H1 (cell line): Measurements from ENCODE around the gene KIF26B.

ENCODE experiments used
- CTCF ChIP-seq, 3 experiments: IDR thresholded peaks; 1 replicate in 2 of 3; 2 replicates in 1 of 3; pipeline versions ENCODE4 v1.5.1 to v1.6.1; 2011; ENCODE audit warnings: low read length in 3 of 3, mild to moderate bottlenecking in 3 of 3, inconsistent platforms in 2 of 3, low read depth in 1 of 3, moderate library complexity in 1 of 3; ENCODE audit not compliant: insufficient read depth in 1 of 3; ENCODE audit errors: control extremely low read depth in 1 of 3
- SIN3A ChIP-seq, 2 experiments: IDR thresholded peaks in 1 of 2; conservative IDR thresholded peaks in 1 of 2; 2 replicates each; pipeline ENCODE4 v1.6.1; 2011 to 2012; ENCODE audit warnings: low read length in 2 of 2, improper control_type of control experiment in 1 of 2, low read depth in 1 of 2, mild to moderate bottlenecking in 1 of 2

GRCh38 chr1:245700631-245701030 lies 545.8 kb downstream of the KIF26B start:
- TF ChIP-seq CTCF (IDR thresholded peaks at IDR 0.05; ENCODE audit: control extremely low read depth in 1 of 3, insufficient read depth in 1 of 3, low read depth in 1 of 3, low read length in 3 of 3) (no peak), SIN3A (conservative IDR thresholded peaks at IDR 0.05 in 1 of 2, IDR thresholded peaks at IDR 0.05 in 1 of 2; ENCODE audit: low read depth in 1 of 2, low read length in 2 of 2) (no peak)
